H1 (cell line): ENCODE data around the gene STK33. TPM values are rescaled to one million over a fixed set of nuclear protein-coding genes. Genes with fewer than 3 reads are reported as not detected.

Experiments used
- CTCF ChIA-PET: fragments of 300-600 bp; sonication (Branson Sonifier 250); formaldehyde crosslinking; loops from one replicate; lab custom pipeline; 2021; ENCODE audit not compliant: partially characterized antibody; lab: Charles Lee
- POLR2A ChIA-PET: fragments of 300-600 bp; sonication (Branson Sonifier 250); formaldehyde crosslinking; loops from one replicate; lab custom pipeline; 2021; ENCODE audit warnings: inconsistent platforms; ENCODE audit not compliant: partially characterized antibody; lab: Charles Lee
- DNase-seq, 2 experiments: peaks; one replicate each; pipeline versions ENCODE4 v3.0.0 to v3.0.0-alpha.2; 2010 to 2022; ENCODE audit warnings: low spot score in 2 of 2, low read depth in 1 of 2, mixed read lengths in 1 of 2
- FAIRE-seq: peaks from 2 replicates; lab custom pipeline; 2011; peaks lifted over from hg19 to GRCh38; lab: Jason Lieb, UNC
- H2AFZ ChIP-seq: 2 replicates; pipeline ENCODE4 v1.8.1; 2012; ENCODE audit warnings: low read length, inconsistent platforms
- H2AK5ac ChIP-seq: 2 replicates; pipeline ENCODE4 v1.6.1; 2013; ENCODE audit warnings: low read depth, low read length
- H2BK120ac ChIP-seq: replicated peaks from 2 replicates; pipeline ENCODE3; 2013; ENCODE audit warnings: low read depth, low read length, inconsistent platforms
- H2BK12ac ChIP-seq: 2 replicates; pipeline ENCODE4 v1.6.1; 2013; ENCODE audit warnings: low read depth, low read length
- H2BK15ac ChIP-seq: 2 replicates; pipeline ENCODE4 v1.6.1; 2013; ENCODE audit warnings: low read length
- H2BK20ac ChIP-seq: 2 replicates; pipeline ENCODE4 v1.6.1; 2013; ENCODE audit warnings: low read length
- H2BK5ac ChIP-seq: 2 replicates; pipeline ENCODE4 v1.6.1; 2013; ENCODE audit warnings: low read depth, low read length
- H3K14ac ChIP-seq: 2 replicates; pipeline ENCODE4 v1.6.1; 2013; ENCODE audit warnings: inconsistent platforms; ENCODE audit not compliant: insufficient read length
- H3K18ac ChIP-seq: 2 replicates; pipeline ENCODE4 v1.6.1; 2013; ENCODE audit warnings: low read length; ENCODE audit errors: extremely low read depth
- H3K23ac ChIP-seq: 2 replicates; pipeline ENCODE4 v1.6.1; 2013; ENCODE audit warnings: inconsistent platforms; ENCODE audit not compliant: insufficient read length
- H3K23me2 ChIP-seq: 2 replicates; pipeline ENCODE4 v1.6.1; 2013; ENCODE audit warnings: low read depth, low read length
- H3K27ac ChIP-seq: 2 replicates; pipeline ENCODE4 v1.6.1; 2011; ENCODE audit warnings: low read depth, low read length, inconsistent platforms
- H3K27me3 ChIP-seq, 4 experiments: replicated peaks in 1 of 4; 1 replicate in 1 of 4; 2 replicates in 3 of 4; pipeline versions ENCODE4 v1.6.1 to v1.8.1; 2011 to 2013; ENCODE audit warnings: low read length in 3 of 4, mild to moderate bottlenecking in 3 of 4, inconsistent platforms in 2 of 4, mixed read lengths in 2 of 4, moderate library complexity in 1 of 4; ENCODE audit not compliant: control insufficient read depth in 3 of 4, insufficient read depth in 3 of 4; ENCODE audit errors: extremely low read depth in 1 of 4
- H3K36me3 ChIP-seq, 4 experiments: 2 replicates each; pipeline versions ENCODE4 v1.6.1 to v1.8.1; 2011 to 2013; ENCODE audit warnings: mild to moderate bottlenecking in 4 of 4, low read length in 3 of 4, moderate library complexity in 2 of 4, control low read depth in 1 of 4, inconsistent platforms in 1 of 4; ENCODE audit not compliant: insufficient read depth in 4 of 4, control insufficient read depth in 2 of 4
- H3K4ac ChIP-seq: replicated peaks from 2 replicates; pipeline ENCODE3; 2013; ENCODE audit warnings: low read length, low read depth, mixed read lengths, inconsistent platforms; ENCODE audit not compliant: insufficient read length
- H3K4me1 ChIP-seq, 4 experiments: replicated peaks in 1 of 4; 1 replicate in 1 of 4; 2 replicates in 3 of 4; pipeline versions ENCODE4 v1.6.1 to v1.8.1; 2011 to 2013; ENCODE audit warnings: low read length in 3 of 4, inconsistent platforms in 2 of 4, mixed read lengths in 1 of 4; ENCODE audit not compliant: insufficient read depth in 4 of 4, control insufficient read depth in 3 of 4
- H3K4me2 ChIP-seq, 2 experiments: 2 replicates each; pipeline versions ENCODE4 v1.6.1 to v1.8.1; 2011 to 2013; ENCODE audit warnings: low read depth in 2 of 2, low read length in 2 of 2, control low read depth in 1 of 2, inconsistent platforms in 1 of 2, mild to moderate bottlenecking in 1 of 2; ENCODE audit not compliant: insufficient read depth in 1 of 2
- H3K4me3 ChIP-seq, 4 experiments: fragments of 200-600, 300-600 bp in 1 of 4; sonication (generic), shearing (Covaris generic), sonication (Bioruptor Twin) in 1 of 4; 2 replicates each; pipeline versions ENCODE4 v1.5.1 to v1.8.1; 2011 to 2016; ENCODE audit warnings: low read length in 4 of 4, low read depth in 3 of 4, control low read depth in 2 of 4, inconsistent platforms in 2 of 4, mild to moderate bottlenecking in 2 of 4, mixed read lengths in 1 of 4, moderate library complexity in 1 of 4; ENCODE audit not compliant: insufficient read depth in 2 of 4; ENCODE audit errors: extremely low read depth in 1 of 4
- H3K56ac ChIP-seq: replicated peaks from 2 replicates; pipeline ENCODE3; 2013; ENCODE audit warnings: low read depth, mild to moderate bottlenecking, mixed read lengths, low read length, inconsistent platforms; ENCODE audit not compliant: insufficient read length
- H3K79me1 ChIP-seq: 2 replicates; pipeline ENCODE4 v1.6.1; 2013; ENCODE audit warnings: low read depth, low read length, control low read depth
- H3K79me2 ChIP-seq, 2 experiments: 2 replicates each; pipeline versions ENCODE4 v1.6.1 to v1.8.1; 2012 to 2013; ENCODE audit warnings: low read length in 2 of 2, mild to moderate bottlenecking in 2 of 2, inconsistent platforms in 1 of 2; ENCODE audit not compliant: insufficient read depth in 2 of 2, control insufficient read depth in 1 of 2
- H3K9ac ChIP-seq, 4 experiments: replicated peaks in 1 of 4; 1 replicate in 1 of 4; 2 replicates in 3 of 4; pipeline versions ENCODE4 v1.6.1 to v1.8.1; 2011 to 2013; ENCODE audit warnings: low read depth in 3 of 4, low read length in 3 of 4, control low read depth in 2 of 4, mild to moderate bottlenecking in 2 of 4, moderate library complexity in 2 of 4, inconsistent platforms in 1 of 4; ENCODE audit errors: extremely low read depth in 1 of 4
- H3K9me3 ChIP-seq, 2 experiments: 2 replicates each; pipeline versions ENCODE4 v1.6.1 to v1.8.1; 2012 to 2013; ENCODE audit warnings: mild to moderate bottlenecking in 2 of 2, moderate library complexity in 2 of 2, control low read depth in 1 of 2, inconsistent platforms in 1 of 2, low read depth in 1 of 2, low read length in 1 of 2, mixed read lengths in 1 of 2; ENCODE audit not compliant: insufficient read depth in 2 of 2
- H4K20me1 ChIP-seq, 2 experiments: replicated peaks in 1 of 2; 2 replicates each; pipeline versions ENCODE3 to v1.8.1; 2011 to 2013; ENCODE audit warnings: inconsistent platforms in 2 of 2, low read length in 2 of 2, mild to moderate bottlenecking in 1 of 2; ENCODE audit not compliant: insufficient read depth in 2 of 2, control insufficient read depth in 1 of 2
- H4K5ac ChIP-seq: 2 replicates; pipeline ENCODE4 v1.6.1; 2013; ENCODE audit warnings: low read length, low read depth, mixed read lengths, inconsistent platforms; ENCODE audit not compliant: insufficient read length
- H4K8ac ChIP-seq: 2 replicates; pipeline ENCODE4 v1.8.0; 2013; ENCODE audit warnings: mild to moderate bottlenecking, moderate library complexity, low read length, inconsistent platforms; ENCODE audit not compliant: insufficient read depth; ENCODE audit errors: extremely low read depth
- H4K91ac ChIP-seq: replicated peaks from 2 replicates; pipeline ENCODE3; 2013; ENCODE audit warnings: low read length, mixed read lengths, inconsistent platforms; ENCODE audit not compliant: insufficient read length
- BRCA1 ChIP-seq: IDR thresholded peaks from 2 replicates; pipeline ENCODE4 v1.6.1; 2012; ENCODE audit warnings: low read depth, low read length, improper control_type of control experiment
- CTBP2 ChIP-seq: IDR thresholded peaks from 2 replicates; pipeline ENCODE4 v1.7.0; 2011; ENCODE audit warnings: borderline replicate concordance, mild to moderate bottlenecking, moderate library complexity, mixed read lengths, low read length; ENCODE audit not compliant: insufficient read depth, insufficient read length
- EP300 ChIP-seq, 2 experiments: IDR thresholded peaks; 1 replicate in 1 of 2; 2 replicates in 1 of 2; pipeline ENCODE4 v1.6.1; 2011 to 2012; ENCODE audit warnings: low read depth in 2 of 2, low read length in 2 of 2, mild to moderate bottlenecking in 2 of 2, borderline replicate concordance in 1 of 2, inconsistent platforms in 1 of 2, moderate library complexity in 1 of 2
- GTF2F1 ChIP-seq: IDR thresholded peaks from 2 replicates; pipeline ENCODE4 v1.6.1; 2012; ENCODE audit warnings: low read depth, low read length, improper control_type of control experiment, borderline replicate concordance
- JUND ChIP-seq: IDR thresholded peaks from 2 replicates; pipeline ENCODE4 v1.6.1; 2011; ENCODE audit warnings: mild to moderate bottlenecking, improper control_type of control experiment, low read length
- MAX ChIP-seq: IDR thresholded peaks from 2 replicates; pipeline ENCODE4 v1.6.1; 2012; ENCODE audit warnings: inconsistent platforms
- POLR2A ChIP-seq, 2 experiments: IDR thresholded peaks; 1 replicate in 1 of 2; 2 replicates in 1 of 2; pipeline ENCODE4 v1.6.1; 2011; ENCODE audit warnings: low read depth in 2 of 2, low read length in 2 of 2, mild to moderate bottlenecking in 2 of 2; ENCODE audit errors: control extremely low read depth in 1 of 2
- POLR2AphosphoS5 ChIP-seq: IDR thresholded peaks from 2 replicates; pipeline ENCODE4 v1.6.1; 2011; ENCODE audit warnings: low read depth, low read length
- RBBP5 ChIP-seq: IDR thresholded peaks from 2 replicates; pipeline ENCODE4 v1.7.1; 2012; ENCODE audit warnings: low read depth, mild to moderate bottlenecking, inconsistent platforms, low read length, moderate library complexity, borderline replicate concordance
- RFX5 ChIP-seq: IDR thresholded peaks from 2 replicates; pipeline ENCODE4 v1.6.1; 2011; ENCODE audit warnings: low read depth, low read length, improper control_type of control experiment, borderline replicate concordance
- SP1 ChIP-seq: IDR thresholded peaks from 2 replicates; pipeline ENCODE4 v1.6.1; 2011; ENCODE audit warnings: low read depth, low read length
- SRF ChIP-seq: IDR thresholded peaks from 2 replicates; pipeline ENCODE4 v1.6.1; 2011; ENCODE audit warnings: mild to moderate bottlenecking, low read depth, low read length, moderate library complexity
- WGBS, 2 experiments: shearing (Covaris generic) in 1 of 2; methylation state at CpG; one replicate each; pipeline versions ENCODE4 v1.1.6 to v1.1.7; 2013 to 2015; ENCODE audit warnings: low lambda C conversion rate in 2 of 2, mixed read lengths in 2 of 2, inconsistent platforms in 1 of 2, low coverage in 1 of 2, missing lambda C conversion rate in 1 of 2; ENCODE audit not compliant: insufficient replicate concordance in 2 of 2, insufficient coverage in 1 of 2, insufficient read length in 1 of 2; ENCODE audit errors: extremely low coverage in 1 of 2, missing lambda C conversion rate in 1 of 2; 5-methylcytosine and 5-hydroxymethylcytosine counted together
- polyA plus RNA-seq, 7 experiments: library from polyadenylated mRNA; depleted of rRNA in 3 of 7; stranded (reverse) in 5 of 7; unstranded in 2 of 7; fragments of >200 nt in 5 of 7; fragments of 200-250 nt in 2 of 7; gene quantifications; 1 replicate in 5 of 7; 2 replicates in 1 of 7; 4 replicates in 1 of 7; pipeline versions ENCODE4 v1.2.1 to v1.2.3, GENCODE V29; 2011 to 2013; ENCODE audit warnings: missing spikeins in 2 of 7, mixed read lengths in 2 of 7
- total RNA-seq: library from RNA; stranded (reverse); fragmentation: NEBNext Ultra II Directional; extraction: Animal tissue kit (Norgen Biotek cat#: 25700); gene quantifications from 2 replicates; pipeline ENCODE4 v1.2.1, GENCODE V29; 2021
- TF ChIP-seq, protein P1 (sequence below): IDR thresholded peaks from 2 replicates; pipeline ENCODE4 v1.6.1; 2011; ENCODE audit warnings: low read length, improper control_type of control experiment

The STK33 gene
- total and polyA plus RNA-seq, 2 of the 8 experiments (the other 6 are each of a cell fraction or from before 2014, with no cell fraction given) = 8.8 to 25.1 TPM

DNA sequence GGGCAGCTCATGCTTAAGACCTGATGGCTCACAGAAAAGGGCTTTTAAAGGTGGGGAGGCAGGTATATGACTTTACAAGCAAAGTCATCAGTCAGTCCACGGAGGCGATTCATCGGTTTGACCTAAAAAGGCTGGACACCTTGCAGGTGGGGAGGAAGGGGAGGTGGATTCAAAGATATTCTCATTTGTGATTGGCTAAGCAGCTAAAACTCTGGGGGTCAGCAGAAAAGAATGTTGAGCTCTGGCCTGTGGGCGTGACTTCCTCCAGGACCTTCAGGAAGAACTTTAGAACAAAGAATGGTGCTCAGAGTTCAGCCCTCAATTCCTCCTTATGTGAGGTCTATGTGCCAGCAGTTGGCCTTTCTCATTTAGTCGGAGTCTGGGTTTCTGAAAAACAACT lies 252.0 kb downstream of the STK33 start:
- no peaks in the 10 kb centered on the region for H3K79me1 ChIP-seq
- no peak overlapping the region for H3K23ac ChIP-seq
- no peak overlapping the region for H2BK12ac ChIP-seq
- H2BK120ac ChIP-seq = no peak overlapping the region
- no peaks in the 10 kb centered on the region for H3K79me2 ChIP-seq
- FAIRE-seq (no peak), DNase-seq (no peak)
- H2BK15ac ChIP-seq = no peak overlapping the region
- no peak overlapping the region for H2BK20ac ChIP-seq
- no peak overlapping the region for H2AFZ ChIP-seq
- no peak overlapping the region for H4K8ac ChIP-seq
- H3K9ac ChIP-seq = no peak overlapping the region
- no peak overlapping the region for H3K14ac ChIP-seq
- H3K4ac ChIP-seq = no peak overlapping the region
- H3K4me2 ChIP-seq = no peak overlapping the region; a peak in 1 of 4 replicates
- ChIA-PET CTCF (interaction anchor here (0.6 to 5.5 kb wide), 14 partner anchors 8 to 286 kb away, joined by 3 to 95 read pairs (median 4); no protein-coding TSS in a partner anchor), POLR2A (no interaction called here)
- H3K36me3 ChIP-seq = no peaks in the 10 kb centered on the region
- H3K9me3 ChIP-seq = no peaks in the 10 kb centered on the region
- H3K23me2 ChIP-seq = no peaks in the 10 kb centered on the region
- TF ChIP-seq RBBP5 (no peak), RFX5 (no peak), POLR2AphosphoS5 (no peak), BRCA1 (no peak), SRF (no peak), EP300 (IDR thresholded peaks at IDR 0.05; ENCODE audit: borderline replicate concordance in 1 of 2, low read depth in 2 of 2, low read length in 2 of 2) (no peak), MAX (no peak), SP1 (no peak), POLR2A (IDR thresholded peaks at IDR 0.05; ENCODE audit: control extremely low read depth in 1 of 2, low read depth in 2 of 2, low read length in 2 of 2) (no peak), GTF2F1 (no peak), CTBP2 (no peak), JUND (no peak)
- TF ChIP-seq, protein P1, sequence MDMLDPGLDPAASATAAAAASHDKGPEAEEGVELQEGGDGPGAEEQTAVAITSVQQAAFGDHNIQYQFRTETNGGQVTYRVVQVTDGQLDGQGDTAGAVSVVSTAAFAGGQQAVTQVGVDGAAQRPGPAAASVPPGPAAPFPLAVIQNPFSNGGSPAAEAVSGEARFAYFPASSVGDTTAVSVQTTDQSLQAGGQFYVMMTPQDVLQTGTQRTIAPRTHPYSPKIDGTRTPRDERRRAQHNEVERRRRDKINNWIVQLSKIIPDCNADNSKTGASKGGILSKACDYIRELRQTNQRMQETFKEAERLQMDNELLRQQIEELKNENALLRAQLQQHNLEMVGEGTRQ = no peak
- H4K91ac ChIP-seq = no peak overlapping the region
- peaks cover 0 to 4% (median 3%) of the 10 kb centered on the region in 4 experiments; a peak in 5 of 7 replicates for H3K4me1 ChIP-seq
- H2BK5ac ChIP-seq = no peak overlapping the region
- H3K27me3 ChIP-seq = no peaks in the 10 kb centered on the region; a peak in 1 of 7 replicates
- no peak overlapping the region for H4K5ac ChIP-seq
- WGBS, 2 experiments = 86% methylated on average over 5 of the region's 5 CpGs; no CpG with 5 or more reads in 1 of the 2 experiments
- no peak overlapping the region for H3K4me3 ChIP-seq
- H2AK5ac ChIP-seq = no peak overlapping the region
- no peak overlapping the region for H3K27ac ChIP-seq
- no peak overlapping the region for H3K56ac ChIP-seq
- H3K18ac ChIP-seq = no peak overlapping the region
- H4K20me1 ChIP-seq = no peaks in the 10 kb centered on the region
